OCI-LY7 (cell line): ENCODE results near the gene SLC25A33. TPM values are rescaled to one million over a fixed set of nuclear protein-coding genes. Genes with fewer than 3 reads are reported as not detected.

Source experiments
- BruUV-seq: library from RNA; stranded (reverse); fragments of 400-500 nt; replicated peaks from 2 replicates; lab custom pipeline; 2021; lab: Mats Ljungman, UMichigan
- CTCF ChIA-PET: fragments of 300-600 bp; sonication (Branson Sonifier 250); formaldehyde crosslinking; loops from one replicate; lab custom pipeline; 2022; ENCODE audit warnings: antibody characterized with exemption; ENCODE audit not compliant: unreplicated experiment; lab: Charles Lee
- POLR2A ChIA-PET: fragments of 300-600 bp; sonication (Branson Sonifier 250); formaldehyde crosslinking; loops from one replicate; lab custom pipeline; 2022; ENCODE audit warnings: antibody characterized with exemption; lab: Charles Lee
- DNase-seq: peaks from one replicate; pipeline ENCODE4 v3.0.0-alpha.2; 2015; ENCODE audit warnings: low spot score
- H2AFZ ChIP-seq: fragments of 200-600 bp; sonication (generic), shearing (Covaris generic); 2 replicates; pipeline ENCODE4 v1.6.1; 2014; ENCODE audit warnings: mild to moderate bottlenecking, antibody characterized with exemption, low read length, moderate library complexity
- H3K27ac ChIP-seq: fragments of 200-600 bp; sonication (generic); 2 replicates; pipeline ENCODE4 v1.5.1; 2014; ENCODE audit warnings: mixed run types, low read depth, mild to moderate bottlenecking, moderate library complexity, low read length, inconsistent platforms; ENCODE audit not compliant: poor library complexity, severe bottlenecking
- H3K36me3 ChIP-seq: fragments of 200-600 bp; sonication (generic); 2 replicates; pipeline ENCODE4 v1.6.1; 2014; ENCODE audit warnings: mild to moderate bottlenecking, antibody characterized with exemption, low read length, moderate library complexity, mixed read lengths; ENCODE audit not compliant: insufficient read depth
- H3K4me1 ChIP-seq: fragments of 200-600 bp; sonication (generic); 2 replicates; pipeline ENCODE4 v1.5.1; 2014; ENCODE audit warnings: mild to moderate bottlenecking, low read length; ENCODE audit not compliant: insufficient read depth, poor library complexity, severe bottlenecking
- H3K4me2 ChIP-seq: fragments of 200-600 bp; sonication (generic); 2 replicates; pipeline ENCODE4 v1.6.1; 2014; ENCODE audit warnings: mild to moderate bottlenecking, low read length
- H3K4me3 ChIP-seq: fragments of 200-600 bp; sonication (generic); 2 replicates; pipeline ENCODE4 v1.5.1; 2014; ENCODE audit warnings: mild to moderate bottlenecking, low read depth, low read length; ENCODE audit not compliant: poor library complexity, severe bottlenecking
- H3K79me2 ChIP-seq: fragments of 200-600 bp; sonication (generic); 2 replicates; pipeline ENCODE4 v1.6.1; 2016; ENCODE audit warnings: low read depth, mild to moderate bottlenecking, low read length, moderate library complexity, mixed read lengths; ENCODE audit not compliant: insufficient read depth
- H3K9me2 ChIP-seq: fragments of 200-600 bp; sonication (generic); 2 replicates; pipeline ENCODE4 v1.6.1; 2016; ENCODE audit warnings: mild to moderate bottlenecking, low read length, mixed read lengths; ENCODE audit not compliant: insufficient read depth
- H3K9me3 ChIP-seq: fragments of 200-600 bp; sonication (generic); 2 replicates; pipeline ENCODE4 v1.6.1; 2014; ENCODE audit warnings: mild to moderate bottlenecking, mixed run types, low read length, mixed read lengths
- H4K20me1 ChIP-seq: fragments of 200-600 bp; sonication (generic); 2 replicates; pipeline ENCODE4 v1.6.1; 2014; ENCODE audit warnings: mild to moderate bottlenecking, antibody characterized with exemption, low read length, moderate library complexity, mixed read lengths; ENCODE audit not compliant: insufficient read depth
- EZH2phosphoT487 ChIP-seq: fragments of 200-600 bp; sonication (generic); IDR thresholded peaks from 2 replicates; pipeline ENCODE4 v1.6.1; 2018; ENCODE audit warnings: low read depth, borderline replicate concordance, mild to moderate bottlenecking, mixed run types, antibody characterized with exemption, low read length, moderate library complexity, mixed read lengths
- intact Hi-C: fragments of 100-400 bp; cut with micrococcal nuclease; formaldehyde crosslinking; loops from one replicate; pipeline ENCODE4 v1.10.0; 2022; ENCODE audit not compliant: unreplicated experiment
- total RNA-seq, 2 experiments: library from RNA; depleted of rRNA in 1 of 2; stranded (reverse); fragments of >200 nt in 1 of 2; shearing (Covaris generic) in 1 of 2; gene quantifications; 2 replicates each; pipeline ENCODE4 v1.2.3, GENCODE V29; 2014 to 2022
- TF ChIP-seq, protein P1 (sequence below): fragments of 200-600 bp; sonication (generic); conservative IDR thresholded peaks from 2 replicates; pipeline ENCODE4 v1.5.1; 2014; ENCODE audit warnings: mild to moderate bottlenecking, antibody characterized with exemption, low read length, moderate library complexity, mixed read lengths

SLC25A33 gene
- total RNA-seq, 2 experiments from 2014 or later = 15.1 to 16.5 TPM

DNA sequence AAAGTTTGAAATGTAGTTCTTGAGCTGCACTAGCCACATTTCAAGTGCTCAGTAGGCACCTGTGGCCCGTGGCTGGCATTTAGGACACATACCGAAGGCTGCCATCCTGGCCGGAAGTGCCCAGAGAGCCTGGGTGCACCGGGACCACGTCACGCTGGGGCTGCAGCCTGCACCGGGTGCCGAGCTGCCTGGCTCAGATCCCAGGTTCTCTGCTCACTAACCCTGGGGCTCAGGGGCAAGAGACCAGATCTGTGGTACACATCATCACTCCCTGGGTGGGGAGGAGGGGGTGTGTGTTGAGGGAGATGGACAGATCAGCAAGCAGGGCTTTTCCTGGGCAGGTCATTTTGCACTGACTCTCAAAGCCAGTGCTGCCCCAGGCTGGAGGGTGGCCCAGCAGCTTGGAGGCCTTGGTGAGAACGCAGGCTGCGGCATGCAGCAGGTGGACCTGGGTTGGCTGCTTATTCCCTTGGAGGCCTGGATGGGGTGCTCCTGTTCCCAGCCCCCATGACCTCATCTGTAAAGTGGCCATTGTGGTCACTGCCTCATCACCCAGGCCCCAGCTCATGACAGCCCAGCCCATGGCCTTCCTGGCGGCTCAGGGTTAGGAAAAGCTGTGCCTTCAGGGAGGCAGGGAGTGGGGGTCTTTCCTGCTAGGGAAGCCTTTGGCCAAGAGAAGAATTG lies 73.0 kb downstream of the SLC25A33 start:
- no peak for DNase-seq
- intact Hi-C loops = no loop called here
- Histone ChIP-seq H3K4me2 (no peak overlapping the region), H3K9me2 (no peaks in the 10 kb centered on the region), H4K20me1 (no peaks in the 10 kb centered on the region), H3K4me1 (no peaks in the 10 kb centered on the region), H3K79me2 (no peaks in the 10 kb centered on the region), H3K4me3 (no peak overlapping the region), H3K9me3 (no peaks in the 10 kb centered on the region), H3K27ac (no peak overlapping the region), H2AFZ (no peak overlapping the region), H3K36me3 (peaks cover 26% of the 10 kb centered on the region; the same call in 1 of the 2 replicates)
- CTCF ChIA-PET = interaction anchor here (1.0 kb wide), 1 partner anchor 117 kb away, joined by 4 read pairs; no protein-coding TSS in a partner anchor
- POLR2A ChIA-PET = no interaction called here
- BruUV-seq = no TSS peak
- TF ChIP-seq, protein P1, sequence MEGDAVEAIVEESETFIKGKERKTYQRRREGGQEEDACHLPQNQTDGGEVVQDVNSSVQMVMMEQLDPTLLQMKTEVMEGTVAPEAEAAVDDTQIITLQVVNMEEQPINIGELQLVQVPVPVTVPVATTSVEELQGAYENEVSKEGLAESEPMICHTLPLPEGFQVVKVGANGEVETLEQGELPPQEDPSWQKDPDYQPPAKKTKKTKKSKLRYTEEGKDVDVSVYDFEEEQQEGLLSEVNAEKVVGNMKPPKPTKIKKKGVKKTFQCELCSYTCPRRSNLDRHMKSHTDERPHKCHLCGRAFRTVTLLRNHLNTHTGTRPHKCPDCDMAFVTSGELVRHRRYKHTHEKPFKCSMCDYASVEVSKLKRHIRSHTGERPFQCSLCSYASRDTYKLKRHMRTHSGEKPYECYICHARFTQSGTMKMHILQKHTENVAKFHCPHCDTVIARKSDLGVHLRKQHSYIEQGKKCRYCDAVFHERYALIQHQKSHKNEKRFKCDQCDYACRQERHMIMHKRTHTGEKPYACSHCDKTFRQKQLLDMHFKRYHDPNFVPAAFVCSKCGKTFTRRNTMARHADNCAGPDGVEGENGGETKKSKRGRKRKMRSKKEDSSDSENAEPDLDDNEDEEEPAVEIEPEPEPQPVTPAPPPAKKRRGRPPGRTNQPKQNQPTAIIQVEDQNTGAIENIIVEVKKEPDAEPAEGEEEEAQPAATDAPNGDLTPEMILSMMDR = no peak
- TF ChIP-seq EZH2phosphoT487 = no peak

DNA sequence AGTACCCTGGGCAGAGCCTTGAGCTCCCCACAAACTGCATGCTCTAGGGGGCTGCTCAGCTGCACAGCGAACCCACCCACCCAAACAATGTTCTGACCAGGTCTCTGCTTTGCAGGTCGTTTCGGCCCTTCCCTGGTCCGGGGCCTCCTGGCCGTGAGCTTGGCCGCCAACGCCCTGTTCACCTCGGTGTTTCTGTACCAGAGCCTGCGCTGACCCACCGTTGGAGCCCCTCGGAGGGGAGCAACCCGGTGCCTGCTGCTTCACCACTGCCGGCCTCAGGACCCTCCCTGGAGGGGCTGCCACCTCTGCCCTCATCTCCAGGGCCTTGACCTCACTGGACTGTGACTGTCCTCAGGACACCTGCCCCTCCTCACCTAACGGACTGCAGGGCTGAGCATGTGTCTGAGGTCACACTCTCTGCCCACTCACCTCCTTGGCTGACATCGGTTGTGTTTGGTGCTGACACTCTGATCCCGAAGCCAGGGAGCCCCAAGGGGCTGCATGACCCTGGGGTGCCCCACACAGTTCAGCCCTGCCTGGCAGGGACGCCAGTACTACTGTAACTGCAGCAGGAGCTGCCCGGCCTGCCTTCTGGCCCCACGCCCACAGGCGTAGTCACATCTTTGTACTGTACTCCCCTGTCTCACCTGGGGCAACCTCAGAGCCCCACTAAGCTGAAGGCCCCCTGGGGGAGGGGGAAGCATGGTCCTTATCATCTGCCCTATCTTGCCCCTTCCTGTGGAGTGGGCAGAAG lies 73.8 kb downstream of the SLC25A33 start:
- Histone ChIP-seq H3K79me2 (no peaks in the 10 kb centered on the region), H3K9me3 (no peaks in the 10 kb centered on the region), H3K4me1 (no peaks in the 10 kb centered on the region), H4K20me1 (no peaks in the 10 kb centered on the region), H3K9me2 (no peaks in the 10 kb centered on the region), H3K36me3 (peaks cover 26% of the 10 kb centered on the region; the same call in 1 of the 2 replicates), H3K27ac (no peak overlapping the region), H3K4me2 (no peak overlapping the region), H3K4me3 (no peak overlapping the region), H2AFZ (no peak overlapping the region)
- BruUV-seq = no TSS peak
- CTCF ChIA-PET = no interaction called here
- intact Hi-C loops = no loop called here
- POLR2A ChIA-PET = no interaction called here
- TF ChIP-seq EZH2phosphoT487 = no peak
- TF ChIP-seq, protein P1 = no peak
- DNase-seq = no peak
